ENCODE data around the gene VPS45.
"Not testable (repeated sequence)": the region's sequence is repeated elsewhere in the genome, so short reads cannot be mapped to it uniquely, and the experiment has no call there.

The VPS45 gene

DNA sequence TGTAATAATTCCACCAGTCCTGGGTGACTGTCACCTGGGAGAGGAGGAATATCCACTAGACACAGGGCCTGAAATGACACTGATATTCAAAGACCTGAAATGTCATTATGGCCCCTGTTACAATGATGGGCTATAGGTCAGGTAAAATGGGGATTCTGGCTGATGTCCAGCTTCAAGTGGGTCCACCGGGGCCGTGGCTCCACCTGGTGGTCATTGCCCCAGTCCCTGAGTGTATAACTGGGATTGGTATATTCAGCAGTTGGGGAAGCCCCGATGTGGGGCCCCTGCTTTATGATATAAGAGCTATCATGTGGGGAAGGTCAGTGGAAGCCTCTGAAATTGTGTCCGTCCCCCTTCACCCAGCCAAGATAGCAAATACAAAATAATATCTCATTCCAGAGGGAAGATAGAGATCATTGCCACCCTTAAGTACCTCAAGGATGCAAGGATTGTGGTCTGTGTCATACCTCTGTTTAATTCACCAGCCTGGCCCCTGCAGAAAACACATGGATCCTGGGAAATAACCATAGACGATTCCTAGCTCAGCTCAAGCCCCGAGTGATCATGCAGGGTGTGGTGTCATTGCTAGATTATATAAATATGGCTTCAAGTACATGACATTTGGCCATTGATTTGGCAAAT, 101.5 kb downstream of the VPS45 start:
- H3K4me1 ChIP-seq (ENCODE audit: control insufficient read depth, insufficient read depth, low read length, poor library complexity, severe bottlenecking), result peaks cover 15% of the 10 kb centered on the region
- no peak overlapping the region for H3K4me3 ChIP-seq (ENCODE audit: extremely low read depth, insufficient read depth, low read length, poor library complexity, severe bottlenecking)
- 24 to 68% methylated on average over 2 to 3 of the region's 6 CpGs for WGBS, 2 experiments (ENCODE audit: insufficient coverage in 2 of 2)
- no peaks in the 10 kb centered on the region for H3K36me3 ChIP-seq (ENCODE audit: control insufficient read depth, insufficient read depth, low read length)
- no peak overlapping the region for H3K27ac ChIP-seq (ENCODE audit: low read depth, low read length, severe bottlenecking)
- H3K9me3 ChIP-seq (ENCODE audit: control insufficient read depth, low read length), result no peaks in the 10 kb centered on the region

GRCh38 chr1:150171801-150172200, 104.2 kb downstream of the VPS45 start:
- no peaks in the 10 kb centered on the region for H3K9me3 ChIP-seq (ENCODE audit: control insufficient read depth, low read length)
- H3K27ac ChIP-seq (ENCODE audit: low read depth, low read length, severe bottlenecking), result no peak overlapping the region
- 86 to 100% methylated on average over 1 of the region's 2 CpGs for WGBS, 2 experiments (ENCODE audit: insufficient coverage in 2 of 2)
- peaks cover 12% of the 10 kb centered on the region for H3K4me1 ChIP-seq (ENCODE audit: control insufficient read depth, insufficient read depth, low read length, poor library complexity, severe bottlenecking)
- no peaks in the 10 kb centered on the region for H3K36me3 ChIP-seq (ENCODE audit: control insufficient read depth, insufficient read depth, low read length)
- H3K4me3 ChIP-seq (ENCODE audit: extremely low read depth, insufficient read depth, low read length, poor library complexity, severe bottlenecking), result no peak overlapping the region

- Histone ChIP-seq H3K4me3 (ENCODE audit: extremely low read depth, insufficient read depth, low read length, poor library complexity, severe bottlenecking) (no peak overlapping the region), H3K27ac (ENCODE audit: low read depth, low read length, severe bottlenecking) (peak overlapping the region; percentile 48), H3K9me3 (ENCODE audit: control insufficient read depth, low read length) (no peaks in the 10 kb centered on the region), H3K36me3 (ENCODE audit: control insufficient read depth, insufficient read depth, low read length) (no peaks in the 10 kb centered on the region), H3K4me1 (ENCODE audit: control insufficient read depth, insufficient read depth, low read length, poor library complexity, severe bottlenecking) (peaks cover 12% of the 10 kb centered on the region)
- 63 to 66% methylated on average over 6 to 7 of the region's 7 CpGs for WGBS, 2 experiments (ENCODE audit: insufficient coverage in 2 of 2)
Observed at GRCh38 chr1:150173141-150173585, 105.6 kb downstream of the VPS45 start.

DNA sequence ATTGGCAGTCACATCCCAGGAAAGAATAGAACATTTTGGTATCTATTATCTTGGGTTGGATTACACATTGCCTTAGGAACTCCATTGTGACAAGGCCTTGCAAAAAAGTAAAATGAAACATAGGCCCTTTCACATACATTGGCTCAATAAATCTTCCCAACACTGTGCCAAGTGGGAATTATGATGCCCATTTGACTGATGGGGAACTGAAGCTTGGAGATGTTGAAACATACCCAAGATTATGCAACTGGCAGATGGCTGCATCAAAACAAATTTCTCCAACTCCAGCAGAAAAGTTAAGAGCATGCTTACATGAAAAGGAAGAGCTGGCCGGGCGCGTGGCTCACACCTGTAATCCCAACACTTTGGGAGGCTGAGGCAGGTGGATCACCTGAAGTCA, 109.0 kb downstream of the VPS45 start:
- Histone ChIP-seq H3K4me3 (ENCODE audit: extremely low read depth, insufficient read depth, low read length, poor library complexity, severe bottlenecking) (no peak overlapping the region), H3K4me1 (ENCODE audit: control insufficient read depth, insufficient read depth, low read length, poor library complexity, severe bottlenecking) (peaks cover 12% of the 10 kb centered on the region), H3K27ac (ENCODE audit: low read depth, low read length, severe bottlenecking) (no peak overlapping the region), H3K9me3 (ENCODE audit: control insufficient read depth, low read length) (no peaks in the 10 kb centered on the region), H3K36me3 (ENCODE audit: control insufficient read depth, insufficient read depth, low read length) (no peaks in the 10 kb centered on the region)
- 83% methylated on average over 1 of the region's 3 CpGs; no CpG with 5 or more reads in 1 of the 2 experiments for WGBS, 2 experiments (ENCODE audit: insufficient coverage in 2 of 2)

DNA sequence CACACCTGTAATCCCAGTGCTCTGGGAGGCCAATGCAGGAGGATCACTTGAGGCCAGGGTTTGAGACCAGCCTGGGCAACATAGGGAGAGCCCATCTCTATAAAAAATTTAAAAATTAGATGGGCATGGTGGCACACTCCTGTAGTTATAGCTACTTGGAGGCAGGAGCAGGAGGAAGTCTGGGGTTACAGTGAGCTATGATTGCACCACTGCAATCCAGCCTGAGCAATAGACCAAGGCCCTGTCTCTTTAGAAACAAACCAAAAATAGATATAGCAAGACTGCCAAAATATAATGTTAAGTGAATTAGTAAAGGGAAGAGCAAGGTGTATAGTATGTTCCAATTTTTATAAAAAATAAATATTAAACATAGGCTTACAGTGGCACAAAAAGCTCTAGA, 111.0 kb downstream of the VPS45 start:
- Histone ChIP-seq H3K4me1 (ENCODE audit: control insufficient read depth, insufficient read depth, low read length, poor library complexity, severe bottlenecking) (peaks cover 3% of the 10 kb centered on the region), H3K9me3 (ENCODE audit: control insufficient read depth, low read length) (no peaks in the 10 kb centered on the region), H3K27ac (ENCODE audit: low read depth, low read length, severe bottlenecking) (no peak overlapping the region), H3K36me3 (ENCODE audit: control insufficient read depth, insufficient read depth, low read length) (no peaks in the 10 kb centered on the region), H3K4me3 (ENCODE audit: extremely low read depth, insufficient read depth, low read length, poor library complexity, severe bottlenecking) (no peak overlapping the region)

DNA sequence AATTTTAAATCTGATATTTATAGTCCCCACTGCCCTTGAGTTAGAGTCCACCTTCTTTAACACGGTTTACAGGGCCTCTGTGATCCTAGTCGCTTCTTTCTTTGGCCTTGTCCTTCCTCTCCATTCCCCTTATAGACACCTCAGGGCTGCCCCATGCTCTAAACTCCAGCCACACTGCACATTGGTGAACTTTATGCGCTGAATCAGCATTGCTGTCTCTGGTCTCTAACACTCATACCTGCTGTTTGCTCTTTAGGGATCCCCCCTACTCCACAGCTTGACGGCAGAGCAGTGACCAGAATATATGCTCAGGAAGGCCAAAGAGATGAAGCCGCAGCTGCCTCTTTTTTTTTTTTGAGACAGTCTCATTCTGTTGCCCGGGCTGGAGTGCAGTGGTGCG, 112.3 kb downstream of the VPS45 start:
- H3K4me3 ChIP-seq (ENCODE audit: extremely low read depth, insufficient read depth, low read length, poor library complexity, severe bottlenecking), result no peak overlapping the region
- no peaks in the 10 kb centered on the region for H3K9me3 ChIP-seq (ENCODE audit: control insufficient read depth, low read length)
- H3K4me1 ChIP-seq (ENCODE audit: control insufficient read depth, insufficient read depth, low read length, poor library complexity, severe bottlenecking), result no peaks in the 10 kb centered on the region
- no peak overlapping the region for H3K27ac ChIP-seq (ENCODE audit: low read depth, low read length, severe bottlenecking)
- H3K36me3 ChIP-seq (ENCODE audit: control insufficient read depth, insufficient read depth, low read length), result no peaks in the 10 kb centered on the region
- 93 to 95% methylated on average over 7 of the region's 7 CpGs for WGBS, 2 experiments (ENCODE audit: insufficient coverage in 2 of 2)

GRCh38 chr1:150180474-150180873, 112.9 kb downstream of the VPS45 start:
- Histone ChIP-seq H3K9me3 (ENCODE audit: control insufficient read depth, low read length) (no peaks in the 10 kb centered on the region), H3K27ac (ENCODE audit: low read depth, low read length, severe bottlenecking) (no peak overlapping the region), H3K36me3 (ENCODE audit: control insufficient read depth, insufficient read depth, low read length) (no peaks in the 10 kb centered on the region), H3K4me1 (ENCODE audit: control insufficient read depth, insufficient read depth, low read length, poor library complexity, severe bottlenecking) (no peaks in the 10 kb centered on the region), H3K4me3 (ENCODE audit: extremely low read depth, insufficient read depth, low read length, poor library complexity, severe bottlenecking) (no peak overlapping the region)
- 64 to 81% methylated on average over 4 to 5 of the region's 5 CpGs for WGBS, 2 experiments (ENCODE audit: insufficient coverage in 2 of 2)

DNA sequence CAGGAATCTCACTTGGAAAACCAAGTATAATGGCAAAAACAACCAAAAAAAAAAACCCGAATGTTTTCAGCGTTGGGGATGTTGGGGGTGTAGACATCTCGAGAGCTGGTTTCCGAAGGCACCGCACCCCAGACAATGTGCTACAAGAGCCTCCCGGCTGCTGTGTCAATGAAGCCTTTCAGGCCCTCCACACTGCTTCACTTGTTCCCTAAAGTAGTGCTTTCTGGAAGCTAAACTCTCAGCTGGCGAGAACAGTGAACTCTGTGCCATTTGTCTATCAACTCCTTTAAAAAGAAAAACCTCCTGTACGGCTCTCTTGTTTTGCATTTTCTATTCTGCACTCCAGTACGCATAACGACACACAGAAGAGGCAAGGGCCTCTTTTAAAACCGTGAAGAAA, 114.7 kb downstream of the VPS45 start:
- Histone ChIP-seq H3K4me1 (ENCODE audit: control insufficient read depth, insufficient read depth, low read length, poor library complexity, severe bottlenecking) (no peaks in the 10 kb centered on the region), H3K4me3 (ENCODE audit: extremely low read depth, insufficient read depth, low read length, poor library complexity, severe bottlenecking) (no peak overlapping the region), H3K36me3 (ENCODE audit: control insufficient read depth, insufficient read depth, low read length) (no peaks in the 10 kb centered on the region), H3K27ac (ENCODE audit: low read depth, low read length, severe bottlenecking) (peak overlapping the region; percentile 23), H3K9me3 (ENCODE audit: control insufficient read depth, low read length) (no peaks in the 10 kb centered on the region)
- 90 to 93% methylated on average over 5 to 8 of the region's 11 CpGs for WGBS, 2 experiments (ENCODE audit: insufficient coverage in 2 of 2)

- no peaks in the 10 kb centered on the region for H3K4me1 ChIP-seq (ENCODE audit: control insufficient read depth, insufficient read depth, low read length, poor library complexity, severe bottlenecking)
- no peaks in the 10 kb centered on the region for H3K9me3 ChIP-seq (ENCODE audit: control insufficient read depth, low read length)
- 83 to 100% methylated on average over 2 of the region's 3 CpGs for WGBS, 2 experiments (ENCODE audit: insufficient coverage in 2 of 2)
- H3K4me3 ChIP-seq (ENCODE audit: extremely low read depth, insufficient read depth, low read length, poor library complexity, severe bottlenecking), result no peak overlapping the region
- no peak overlapping the region for H3K27ac ChIP-seq (ENCODE audit: low read depth, low read length, severe bottlenecking)
- H3K36me3 ChIP-seq (ENCODE audit: control insufficient read depth, insufficient read depth, low read length), result no peaks in the 10 kb centered on the region
Observed at GRCh38 chr1:150183061-150183460, 115.5 kb downstream of the VPS45 start.

- H3K36me3 ChIP-seq (ENCODE audit: control insufficient read depth, insufficient read depth, low read length), result no peaks in the 10 kb centered on the region
- 93 to 98% methylated on average over 4 of the region's 7 CpGs for WGBS, 2 experiments (ENCODE audit: insufficient coverage in 2 of 2)
- no peaks in the 10 kb centered on the region for H3K4me1 ChIP-seq (ENCODE audit: control insufficient read depth, insufficient read depth, low read length, poor library complexity, severe bottlenecking)
- H3K9me3 ChIP-seq (ENCODE audit: control insufficient read depth, low read length), result no peaks in the 10 kb centered on the region
- no peak overlapping the region for H3K4me3 ChIP-seq (ENCODE audit: extremely low read depth, insufficient read depth, low read length, poor library complexity, severe bottlenecking)
- H3K27ac ChIP-seq (ENCODE audit: low read depth, low read length, severe bottlenecking), result no peak overlapping the region
Observed at GRCh38 chr1:150185481-150185880, 117.9 kb downstream of the VPS45 start.

- not testable (repeated sequence) for H3K4me1 ChIP-seq (ENCODE audit: control insufficient read depth, insufficient read depth, low read length, poor library complexity, severe bottlenecking); H3K36me3 ChIP-seq (ENCODE audit: control insufficient read depth, insufficient read depth, low read length); H3K9me3 ChIP-seq (ENCODE audit: control insufficient read depth, low read length); H3K4me3 ChIP-seq (ENCODE audit: extremely low read depth, insufficient read depth, low read length, poor library complexity, severe bottlenecking); H3K27ac ChIP-seq (ENCODE audit: low read depth, low read length, severe bottlenecking)
- 94% methylated on average over 6 to 7 of the region's 7 CpGs for WGBS, 2 experiments (ENCODE audit: insufficient coverage in 2 of 2)
Observed at GRCh38 chr1:150186438-150186788, 118.8 kb downstream of the VPS45 start.

Data from mesodermal cell (in vitro differentiated cells).